ENCODE data around the gene VWA2.

- TF ChIP-seq CTCF (IDR thresholded peaks at IDR 0.05) (no peak), KDM5A (IDR thresholded peaks at IDR 0.05) (no peak), GATA3 (IDR thresholded peaks at IDR 0.05; ENCODE audit: borderline replicate concordance) (no peak)
Measured at GRCh38 chr10:114244126-114244525, 5.1 kb downstream of the VWA2 start.

All from A549 (cell line).